HG03175 (cell line): Measurements from ENCODE around the gene CC2D2A.
"Not testable (repeated sequence)": the region's sequence is repeated elsewhere in the genome, so short reads cannot be mapped to it uniquely, and the experiment has no call there.

ENCODE experiments used
- ATAC-seq: cut with Tn5 transposase; IDR thresholded peaks from one replicate; pipeline ENCODE4 v1.9.1; 2021; ENCODE audit warnings: mild to moderate bottlenecking, moderate library complexity; ENCODE audit not compliant: unreplicated experiment

CC2D2A gene

DNA sequence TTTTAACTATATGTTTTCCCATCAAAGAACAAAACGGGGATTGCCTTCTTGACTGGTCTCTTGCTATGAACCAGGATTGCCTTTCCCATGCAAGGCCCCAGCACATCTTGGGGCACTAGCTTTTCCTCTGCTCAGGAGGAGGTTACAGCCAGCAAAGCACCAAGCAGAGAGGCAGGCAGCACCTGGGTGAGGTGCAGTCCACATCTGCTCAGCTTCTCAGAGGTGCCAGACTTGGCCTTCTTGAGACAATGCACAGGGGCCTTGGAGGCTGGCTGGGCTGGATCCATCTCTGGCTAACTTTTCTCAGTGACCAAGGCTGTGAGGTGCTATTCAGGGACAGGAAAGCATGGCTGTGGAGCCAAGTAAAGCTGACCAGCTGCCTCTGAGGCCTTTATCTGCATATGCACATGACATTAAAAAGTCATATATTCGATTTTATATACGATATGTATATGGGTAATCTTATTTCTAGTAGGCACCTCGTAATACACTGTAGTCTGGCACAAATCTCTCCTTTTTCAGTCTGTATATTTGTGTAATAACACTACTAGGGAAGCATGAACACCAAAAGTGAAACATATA is 86.9 kb downstream of the CC2D2A start:
- no peak for ATAC-seq

DNA sequence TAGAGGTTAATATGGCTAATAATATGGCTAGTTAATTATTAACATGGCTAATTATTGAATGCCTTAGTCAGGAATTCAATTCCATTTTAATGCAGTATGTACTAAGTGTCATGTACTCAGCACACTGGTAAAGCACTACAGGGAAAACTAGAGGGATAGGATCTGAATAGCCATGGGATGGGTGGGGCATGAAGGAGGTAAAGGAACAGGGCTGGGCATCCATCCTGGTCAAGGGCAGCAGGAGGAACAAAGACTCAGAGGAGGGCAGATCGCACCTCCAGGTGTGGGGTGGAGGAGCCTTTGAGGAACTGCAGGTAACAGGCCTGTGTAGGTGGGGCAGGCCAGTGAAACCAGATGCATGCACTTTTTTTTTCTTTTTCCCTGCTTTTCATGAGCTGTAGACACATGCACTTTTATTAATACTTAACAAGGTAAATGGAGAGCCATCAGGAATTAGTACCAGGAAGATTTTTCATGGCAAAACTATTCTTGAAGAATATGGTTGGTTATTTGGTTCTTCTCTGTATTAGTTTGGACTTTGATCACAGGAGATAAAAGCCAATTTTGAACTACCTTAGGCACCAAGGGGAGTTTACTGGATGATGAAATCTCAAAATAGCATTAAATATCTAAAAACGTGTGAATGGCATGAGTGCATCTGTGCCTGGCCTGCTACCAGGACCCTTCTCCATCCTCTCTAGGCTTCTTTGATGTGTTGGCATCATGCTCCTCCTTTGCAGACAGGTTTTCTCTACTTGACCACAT is 88.3 kb downstream of the CC2D2A start:
- no peak for ATAC-seq

DNA sequence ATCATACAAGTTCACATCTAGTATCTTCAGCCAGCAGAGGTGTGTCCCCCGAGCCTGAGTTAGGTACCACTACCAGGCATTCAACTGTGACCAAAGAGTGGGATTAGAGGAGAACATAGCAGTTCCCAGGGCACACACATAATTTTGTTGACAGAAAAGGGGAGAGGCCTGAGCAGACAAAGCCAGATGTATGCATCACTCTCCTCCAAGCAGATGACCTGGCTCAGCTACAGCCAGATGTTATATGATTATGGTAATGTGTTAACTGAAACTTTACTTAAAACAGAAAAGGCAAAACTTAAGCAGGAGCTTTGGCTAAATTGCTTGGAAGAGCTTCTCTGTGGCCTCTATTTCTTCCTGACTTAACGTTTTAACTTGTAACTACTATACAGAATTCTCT is 88.9 kb downstream of the CC2D2A start:
- no peak for ATAC-seq

DNA sequence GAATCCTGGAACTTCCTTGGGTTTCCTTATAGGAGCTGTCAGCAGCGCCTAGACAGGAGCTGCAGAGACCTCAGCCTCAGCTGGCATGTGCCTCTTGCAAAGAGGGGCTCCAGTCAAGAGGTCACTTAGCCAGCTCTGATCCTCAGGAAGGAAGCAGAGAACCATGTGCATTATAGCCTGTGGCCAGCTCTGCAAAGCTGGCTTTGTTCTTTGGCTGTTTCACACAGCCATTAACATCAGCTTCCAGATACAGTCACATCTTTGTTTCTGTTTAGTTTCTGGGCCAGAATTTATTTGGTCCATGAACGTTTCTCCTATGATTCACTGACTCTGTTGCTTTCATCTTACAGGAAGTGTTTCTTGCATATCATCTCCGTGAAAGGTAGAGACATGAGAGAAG is 92.4 kb downstream of the CC2D2A start:
- no peak for ATAC-seq

DNA sequence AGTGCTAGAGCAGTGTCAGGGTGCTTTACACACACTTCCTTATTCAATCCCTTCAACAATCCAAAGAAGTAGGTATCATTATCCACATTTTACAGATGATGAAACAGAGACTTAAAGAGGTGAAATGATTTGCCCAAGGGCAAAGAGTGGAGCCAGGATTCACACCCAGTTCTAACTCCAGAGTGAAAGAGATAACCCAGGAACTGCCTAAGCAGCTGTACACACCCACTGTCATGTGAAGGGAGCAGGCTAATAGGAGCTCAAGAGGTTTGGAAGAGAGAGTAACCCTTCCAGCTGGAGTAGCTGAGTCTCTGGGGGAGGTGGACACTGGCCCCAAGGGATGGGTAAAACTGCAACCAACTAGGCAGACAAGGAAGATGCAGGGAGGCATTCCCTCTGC is 92.9 kb downstream of the CC2D2A start:
- no peak for ATAC-seq

DNA sequence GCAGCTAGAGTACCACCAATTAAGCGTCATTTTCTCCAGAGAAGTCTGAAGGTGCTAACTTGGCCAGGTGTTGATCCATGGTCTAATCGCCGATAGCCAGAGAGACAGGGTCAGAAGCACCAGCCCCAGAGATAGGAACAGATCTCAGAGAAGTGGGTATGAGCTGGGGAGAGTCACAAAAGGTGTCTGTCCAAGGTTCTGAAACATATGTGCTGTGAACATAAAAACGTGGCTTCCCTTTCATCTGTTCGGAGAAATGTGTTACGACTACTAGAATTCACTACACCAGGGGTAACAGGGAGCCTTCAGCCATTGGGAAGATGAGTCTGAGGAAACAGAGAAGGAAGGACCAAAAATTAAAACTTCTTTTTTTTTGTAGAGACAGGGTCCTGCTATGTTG is 94.2 kb downstream of the CC2D2A start:
- ATAC-seq = no peak

DNA sequence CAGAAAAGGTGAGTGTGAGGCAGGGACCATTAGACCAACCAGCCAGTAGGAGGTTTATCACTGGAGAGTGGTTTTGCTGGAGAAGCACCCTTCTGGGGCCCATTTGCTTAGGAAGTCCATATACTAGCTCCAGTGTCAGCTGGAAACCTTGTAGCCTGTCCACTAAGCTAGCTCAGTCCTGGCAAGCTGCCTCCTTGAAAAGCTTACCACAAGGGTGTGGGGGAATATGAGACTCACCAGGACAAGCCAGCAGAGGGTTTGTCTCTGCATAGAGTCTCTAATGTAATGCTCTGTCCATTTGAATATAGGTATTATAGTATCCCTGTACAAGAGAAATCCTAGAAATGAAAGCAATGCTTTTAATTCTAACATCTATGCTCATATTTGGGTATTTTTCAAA is 99.1 kb downstream of the CC2D2A start:
- no peak for ATAC-seq

DNA sequence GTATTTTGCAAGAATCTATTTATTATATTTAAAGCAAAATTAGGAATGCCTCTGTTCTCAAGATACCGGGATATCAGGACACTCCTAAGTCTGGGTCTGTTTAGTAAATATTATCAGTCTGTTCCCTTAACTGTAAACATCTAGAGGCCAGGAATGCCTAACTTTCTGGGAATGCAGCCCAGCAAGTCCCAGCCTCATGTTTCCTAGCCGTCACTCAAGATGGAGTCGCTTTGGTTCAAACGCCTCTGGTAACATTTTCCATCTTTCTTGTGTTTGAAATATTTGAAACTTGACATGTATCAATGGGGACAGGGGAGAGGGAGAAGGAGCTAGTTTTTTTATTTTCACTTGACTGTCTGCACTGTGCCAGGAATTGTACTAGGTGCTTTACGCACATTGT is 100.1 kb downstream of the CC2D2A start:
- ATAC-seq = no peak

DNA sequence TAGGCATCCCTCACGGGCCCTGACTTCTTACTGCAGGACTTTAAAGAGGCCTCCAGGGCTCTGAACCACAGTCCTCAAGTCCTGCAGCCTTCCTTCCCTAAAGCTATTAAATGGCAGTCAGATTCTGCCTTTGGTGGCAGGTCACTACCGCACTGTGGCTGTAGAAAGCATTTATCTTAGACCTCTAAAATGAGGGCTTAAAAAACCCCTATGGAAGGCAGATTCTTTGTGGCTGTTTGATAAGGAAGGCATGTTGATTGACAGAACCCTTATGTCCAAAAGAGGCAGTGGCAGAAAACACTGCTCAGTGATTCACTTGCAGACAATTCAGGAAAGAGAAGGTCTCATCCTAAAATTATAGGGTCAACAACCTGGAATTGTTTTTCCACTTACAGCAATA is 106.3 kb downstream of the CC2D2A start:
- no peak for ATAC-seq

DNA sequence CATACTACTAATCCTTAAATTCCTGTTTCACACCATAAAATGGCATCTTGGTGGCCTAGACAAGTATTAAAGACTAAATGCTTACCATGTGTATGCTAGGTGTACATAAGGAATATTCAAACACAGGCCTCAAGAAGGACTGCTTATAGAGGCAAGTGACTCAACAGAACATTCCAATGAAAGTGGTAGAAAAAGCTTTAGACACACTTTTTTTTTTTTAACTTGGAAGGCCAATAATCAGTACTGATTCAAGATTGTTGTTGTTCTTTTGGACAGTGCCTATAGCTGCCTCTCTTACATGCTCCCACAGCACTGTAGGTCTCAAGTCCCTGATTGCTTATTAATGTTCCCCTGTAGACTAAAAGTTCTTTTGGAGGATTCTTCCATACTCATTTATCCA is 107.8 kb downstream of the CC2D2A start:
- ATAC-seq = no peak

DNA sequence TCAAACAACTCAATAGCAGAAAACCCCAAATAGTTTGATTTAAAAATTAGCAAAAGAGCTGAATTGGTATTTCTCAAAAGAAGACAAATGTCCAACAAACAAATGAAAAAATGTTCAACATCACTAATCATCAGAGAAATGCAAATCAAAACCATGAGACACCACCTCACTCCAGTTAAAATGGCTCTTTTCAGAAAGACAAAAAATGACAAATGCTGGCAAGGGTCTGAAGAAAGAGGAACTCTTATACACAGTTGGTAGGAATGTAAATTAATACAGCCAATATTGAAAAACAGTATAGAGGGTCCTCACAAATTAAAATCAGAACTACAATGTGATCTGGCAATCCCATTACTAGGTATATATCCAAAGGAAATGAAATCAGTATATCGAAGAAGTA is 115.1 kb downstream of the CC2D2A start:
- ATAC-seq = no peak

DNA sequence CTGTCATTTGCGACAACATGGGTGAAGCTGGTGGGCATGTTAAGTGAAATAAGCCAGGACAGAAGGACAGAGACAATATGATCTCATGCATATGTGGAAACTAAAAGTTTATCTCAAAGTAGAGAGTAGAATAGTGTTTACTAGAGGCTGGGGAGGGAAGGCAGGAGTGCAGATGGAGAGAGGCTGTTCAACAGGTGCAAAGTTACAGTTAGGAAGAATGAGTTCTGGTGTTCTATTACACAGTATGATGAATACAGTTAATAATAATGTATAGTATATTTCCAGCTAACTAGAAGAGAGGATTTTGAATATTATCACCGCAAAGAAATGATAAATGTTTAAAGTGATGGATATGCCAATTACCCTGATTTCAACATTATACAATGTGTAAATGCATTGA is 115.6 kb downstream of the CC2D2A start:
- ATAC-seq = no peak

DNA sequence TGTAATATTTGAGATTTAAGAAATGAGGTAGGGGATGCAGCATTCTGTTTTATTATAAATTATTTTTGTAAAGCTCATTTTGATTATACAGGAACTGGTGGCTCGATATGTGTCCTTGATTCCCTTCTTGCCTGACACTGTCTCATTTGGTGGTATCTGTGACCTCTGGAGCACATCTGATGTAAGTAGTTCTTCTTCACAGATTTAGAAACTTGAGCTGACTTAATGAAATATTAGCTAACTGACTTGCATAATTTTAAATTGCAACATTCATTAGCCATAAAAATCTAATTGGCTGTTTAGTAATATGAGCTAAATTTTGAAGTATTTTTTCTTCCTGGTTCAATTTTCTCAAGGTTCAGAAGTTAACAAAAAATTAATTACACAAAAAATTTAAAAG is 116.4 kb downstream of the CC2D2A start:
- ATAC-seq = no peak

DNA sequence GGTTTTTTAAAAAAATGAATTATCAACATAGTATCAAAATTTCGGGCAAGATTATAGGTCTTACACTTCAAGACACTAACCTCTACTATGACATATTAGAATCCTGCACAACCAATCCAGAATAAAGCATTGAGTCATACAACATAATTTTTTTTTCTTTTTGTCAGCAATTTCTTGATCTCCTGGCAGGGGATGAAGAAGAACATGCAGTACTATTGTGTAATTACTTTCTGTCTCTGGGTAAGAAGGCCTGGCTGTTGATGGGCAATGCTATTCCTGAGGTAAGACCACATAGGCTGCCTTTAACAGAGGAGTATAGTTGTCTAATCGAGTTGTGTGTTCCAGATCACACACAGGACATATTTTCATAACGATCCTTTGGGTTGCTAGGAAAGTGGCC is 118.0 kb downstream of the CC2D2A start:
- ATAC-seq = no peak

DNA sequence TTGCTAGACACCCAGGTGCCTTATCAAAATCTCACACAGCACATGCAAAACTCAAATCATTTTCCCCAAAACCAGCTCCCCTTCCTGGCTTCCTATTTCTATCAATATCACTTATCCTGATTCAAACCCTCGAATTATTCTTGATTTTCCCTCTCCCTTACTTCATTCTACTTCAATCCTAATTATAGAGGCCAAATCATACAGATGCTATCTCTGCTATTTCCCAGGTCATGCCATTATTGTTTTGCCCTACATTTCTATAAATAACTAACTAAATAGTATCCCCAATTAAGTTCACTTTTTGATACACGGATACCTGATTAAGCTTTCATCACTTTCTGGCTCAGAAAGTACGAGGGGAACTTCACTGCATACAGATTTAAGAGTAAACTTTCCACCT is 123.1 kb downstream of the CC2D2A start:
- ATAC-seq = no peak

DNA sequence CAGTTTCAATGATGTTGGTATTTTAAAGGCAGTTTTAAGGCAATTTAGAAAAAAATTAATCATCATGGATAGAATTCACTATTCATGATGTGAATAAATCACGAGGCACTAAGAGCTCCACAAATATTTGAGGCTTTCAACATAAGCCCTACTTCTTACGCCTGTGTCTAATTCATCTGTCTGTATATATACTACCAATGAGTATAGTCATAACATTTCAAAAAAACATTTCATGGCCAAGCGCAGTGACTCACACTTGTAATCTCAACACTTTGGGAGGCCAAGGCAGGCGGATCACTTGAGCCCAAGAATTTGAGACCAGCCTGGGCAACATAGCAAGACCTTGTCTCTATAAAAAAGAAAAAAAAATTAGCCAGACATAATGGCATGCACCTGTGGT is 129.0 kb downstream of the CC2D2A start:
- no peak for ATAC-seq

DNA sequence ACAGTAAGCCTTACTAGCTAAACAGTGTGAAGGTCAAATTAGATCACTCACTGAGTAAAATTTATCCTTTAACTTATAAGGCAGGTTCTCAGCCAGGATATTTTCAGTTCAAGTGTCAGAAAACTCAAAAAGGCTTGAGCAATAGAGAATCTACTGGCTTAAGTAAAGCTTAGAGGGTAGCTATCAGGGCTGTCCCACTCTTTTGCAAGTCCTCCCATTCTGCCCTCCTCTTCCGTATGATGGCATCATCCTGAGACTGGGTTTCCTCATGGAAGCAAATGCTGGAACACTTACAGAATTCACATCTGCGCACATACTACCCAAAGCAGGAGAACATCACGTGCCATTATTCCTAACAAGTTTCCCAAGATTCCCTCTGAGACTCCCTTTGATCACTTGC is 130.5 kb downstream of the CC2D2A start:
- ATAC-seq = no peak

DNA sequence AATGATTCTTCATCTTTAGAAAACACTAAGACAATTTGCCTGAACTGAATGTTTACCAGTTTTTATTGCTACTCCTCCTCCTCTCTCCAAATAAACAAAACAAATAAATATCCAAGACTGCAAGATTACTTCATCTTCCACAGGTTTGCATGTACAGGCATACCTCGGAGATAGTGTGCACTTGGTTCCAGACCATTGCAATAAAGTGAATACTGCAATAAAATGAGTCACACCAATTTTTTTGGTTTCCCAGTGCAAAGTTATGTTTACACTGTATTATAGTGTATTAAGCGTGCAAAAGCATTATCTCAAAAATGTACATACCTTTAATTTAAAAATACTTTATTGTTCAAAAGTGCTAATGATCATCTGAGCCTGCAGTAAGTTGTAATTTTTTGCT is 132.2 kb downstream of the CC2D2A start:
- ATAC-seq = no peak

DNA sequence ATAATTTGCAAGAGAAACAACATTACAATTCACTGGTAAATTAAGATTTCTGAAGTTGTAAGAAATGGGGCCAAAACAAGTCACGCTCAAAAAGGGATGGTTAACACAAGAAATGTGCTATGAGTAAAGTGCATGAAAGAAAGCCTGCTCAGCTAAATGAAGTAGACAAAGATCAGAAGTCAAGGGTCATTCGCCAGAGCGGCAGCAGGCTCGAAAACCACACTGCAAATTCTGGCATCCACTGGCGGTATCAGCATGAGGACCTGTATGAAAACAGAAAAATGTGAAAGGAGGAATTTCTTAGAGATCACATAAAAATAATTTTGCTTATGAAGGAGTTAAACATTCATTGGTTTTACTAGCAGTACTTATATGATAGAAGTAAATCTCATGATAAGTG is 135.9 kb downstream of the CC2D2A start:
- ATAC-seq = no peak

DNA sequence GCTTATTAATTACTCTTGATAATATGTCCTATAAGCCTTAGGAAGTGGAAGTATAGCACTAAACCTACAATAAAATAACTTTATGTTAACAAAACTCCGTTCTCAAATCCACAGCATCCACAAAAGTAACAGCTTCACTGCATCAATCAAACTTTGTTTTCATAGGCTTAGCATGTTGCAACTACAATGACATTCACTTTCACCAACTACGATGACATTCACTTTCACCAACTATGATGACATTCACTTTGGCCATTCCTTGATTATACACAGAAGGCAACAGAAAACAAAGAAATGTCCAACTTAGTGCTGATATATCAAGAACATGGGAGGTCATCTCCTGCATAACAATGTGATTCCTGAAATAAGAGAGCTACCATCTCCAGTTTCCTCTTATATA is 141.2 kb downstream of the CC2D2A start:
- ATAC-seq = no peak

DNA sequence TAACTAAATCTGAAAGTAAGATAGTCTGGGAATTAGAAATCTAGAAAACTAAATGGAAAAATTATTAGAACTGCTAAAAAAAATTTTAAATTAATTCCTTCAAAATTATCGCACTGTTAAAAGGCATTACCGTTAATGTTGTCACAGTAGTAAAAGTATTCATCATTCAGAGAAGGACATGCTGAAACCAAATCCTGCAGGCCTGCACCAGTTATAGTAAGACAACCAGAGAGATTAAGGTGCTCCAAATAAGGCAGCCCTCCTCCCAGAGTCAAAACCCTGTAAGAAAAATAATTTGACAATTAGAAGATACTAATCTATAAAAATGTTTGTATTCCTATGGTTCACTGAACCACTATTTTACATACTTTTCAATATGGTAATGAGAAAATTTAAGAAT is 142.5 kb downstream of the CC2D2A start:
- ATAC-seq = no peak

DNA sequence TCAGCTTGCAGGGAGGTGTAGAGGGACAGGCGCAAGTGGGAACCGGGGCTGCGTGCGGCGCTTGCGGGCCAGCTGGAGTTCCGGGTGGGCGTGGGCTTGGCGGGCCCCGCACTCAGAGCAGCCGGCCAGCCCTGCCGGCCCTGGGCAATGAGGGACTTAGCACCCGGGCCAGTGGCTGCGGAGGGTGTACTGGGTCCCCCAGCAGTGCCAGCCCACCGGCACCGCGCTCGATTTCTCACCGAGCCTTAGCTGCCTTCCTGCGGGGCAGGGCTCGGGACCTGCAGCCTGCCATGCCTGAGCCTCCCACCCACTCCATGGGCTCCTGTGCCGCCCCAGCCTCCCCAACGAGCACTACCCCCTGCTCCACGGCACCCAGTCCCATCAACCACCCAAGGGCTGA is 145.2 kb downstream of the CC2D2A start:
- ATAC-seq = not testable (repeated sequence)

DNA sequence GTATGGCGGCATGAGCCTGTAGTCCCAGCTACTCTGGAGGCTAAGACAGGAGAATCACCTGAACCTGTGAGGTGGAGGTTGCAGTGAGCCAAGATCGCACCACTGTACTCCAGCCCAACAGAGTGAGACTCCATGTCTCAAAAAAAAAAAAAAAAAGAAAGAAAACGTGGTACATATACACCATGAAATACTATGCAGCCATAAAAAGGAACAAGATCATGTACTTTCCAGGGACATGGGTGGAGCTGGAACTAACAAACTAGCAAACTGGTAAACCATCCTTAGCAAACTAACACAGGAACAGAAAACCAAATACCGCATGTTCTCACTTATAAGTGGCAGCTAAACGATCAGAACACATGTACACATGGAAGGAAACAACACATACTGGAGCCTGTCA is 147.7 kb downstream of the CC2D2A start:
- ATAC-seq = not testable (repeated sequence)
